AG10803 (cell line): Measurements from ENCODE around the gene CFAP53.

Experiments
- DNase-seq: peaks from one replicate; pipeline ENCODE4 v3.0.0; 2010; ENCODE audit warnings: low read depth
- H3K4me3 ChIP-seq: 2 replicates; pipeline ENCODE4 v1.5.1; 2011; ENCODE audit warnings: mild to moderate bottlenecking, low read length, control low read depth
- TF ChIP-seq, protein P1 (sequence below): conservative IDR thresholded peaks from 2 replicates; pipeline ENCODE4 v1.5.1; 2011; ENCODE audit warnings: mild to moderate bottlenecking, low read length, control low read depth, inconsistent platforms

Gene CFAP53

DNA sequence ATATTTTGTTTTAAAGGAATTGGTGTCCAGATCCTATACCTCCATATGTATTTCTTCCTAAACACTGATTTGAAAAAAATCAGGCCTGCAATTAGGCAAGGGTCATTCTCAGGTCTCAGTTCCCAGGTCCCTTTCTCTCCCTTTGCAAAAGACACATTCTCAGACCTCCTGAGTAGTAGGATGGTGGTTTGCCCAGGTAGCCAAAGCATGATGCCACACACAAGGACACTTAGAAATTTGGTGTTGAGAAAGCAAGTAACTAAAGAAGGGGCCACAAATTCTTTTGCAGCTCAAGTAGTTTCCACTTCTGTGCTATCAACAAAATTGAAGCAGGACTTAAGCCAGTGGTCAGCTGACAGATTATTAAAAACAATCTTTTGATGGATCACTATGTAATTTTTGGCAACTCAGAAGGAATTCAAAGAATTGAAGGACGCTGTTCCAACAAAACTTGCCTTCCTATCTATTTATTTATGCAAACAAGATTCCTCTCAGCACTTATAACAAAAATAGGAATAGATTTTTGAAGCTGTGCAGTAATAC is 64.7 kb downstream of the CFAP53 start:
- DNase-seq: no peak
- TF ChIP-seq, protein P1, sequence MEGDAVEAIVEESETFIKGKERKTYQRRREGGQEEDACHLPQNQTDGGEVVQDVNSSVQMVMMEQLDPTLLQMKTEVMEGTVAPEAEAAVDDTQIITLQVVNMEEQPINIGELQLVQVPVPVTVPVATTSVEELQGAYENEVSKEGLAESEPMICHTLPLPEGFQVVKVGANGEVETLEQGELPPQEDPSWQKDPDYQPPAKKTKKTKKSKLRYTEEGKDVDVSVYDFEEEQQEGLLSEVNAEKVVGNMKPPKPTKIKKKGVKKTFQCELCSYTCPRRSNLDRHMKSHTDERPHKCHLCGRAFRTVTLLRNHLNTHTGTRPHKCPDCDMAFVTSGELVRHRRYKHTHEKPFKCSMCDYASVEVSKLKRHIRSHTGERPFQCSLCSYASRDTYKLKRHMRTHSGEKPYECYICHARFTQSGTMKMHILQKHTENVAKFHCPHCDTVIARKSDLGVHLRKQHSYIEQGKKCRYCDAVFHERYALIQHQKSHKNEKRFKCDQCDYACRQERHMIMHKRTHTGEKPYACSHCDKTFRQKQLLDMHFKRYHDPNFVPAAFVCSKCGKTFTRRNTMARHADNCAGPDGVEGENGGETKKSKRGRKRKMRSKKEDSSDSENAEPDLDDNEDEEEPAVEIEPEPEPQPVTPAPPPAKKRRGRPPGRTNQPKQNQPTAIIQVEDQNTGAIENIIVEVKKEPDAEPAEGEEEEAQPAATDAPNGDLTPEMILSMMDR: no peak
- no peak overlapping the region for H3K4me3 ChIP-seq

- no peak for DNase-seq
- TF ChIP-seq, protein P1: no peak
- H3K4me3 ChIP-seq: no peak overlapping the region
Observed at GRCh38 chr18:50199921-50200320, 66.4 kb downstream of the CFAP53 start.

DNA sequence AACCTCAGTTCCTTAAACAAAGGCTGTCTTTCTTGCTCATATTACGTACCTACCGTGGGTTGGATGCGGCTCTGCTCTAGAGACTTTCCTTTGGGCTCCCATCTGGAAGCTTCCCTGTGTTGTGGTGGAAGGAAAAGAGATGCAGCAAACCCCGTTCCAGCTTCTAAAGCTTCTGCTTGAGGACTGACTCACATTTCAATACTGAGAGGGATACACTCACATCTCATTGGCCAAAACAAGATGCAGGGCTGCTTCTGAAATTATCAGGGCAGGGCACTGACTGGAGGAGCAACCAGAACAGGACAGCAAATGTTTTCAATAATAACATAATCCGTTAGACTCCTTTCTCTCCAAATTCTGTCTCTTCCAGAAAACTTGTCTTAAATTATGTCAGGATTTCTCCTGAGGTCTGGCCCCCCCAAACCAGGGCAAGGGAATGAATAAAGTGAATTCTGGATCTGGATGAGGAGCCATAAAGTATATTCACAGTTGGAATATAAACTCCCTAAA is 66.9 kb downstream of the CFAP53 start:
- TF ChIP-seq, protein P1: no peak
- DNase-seq: no peak
- no peak overlapping the region for H3K4me3 ChIP-seq

DNA sequence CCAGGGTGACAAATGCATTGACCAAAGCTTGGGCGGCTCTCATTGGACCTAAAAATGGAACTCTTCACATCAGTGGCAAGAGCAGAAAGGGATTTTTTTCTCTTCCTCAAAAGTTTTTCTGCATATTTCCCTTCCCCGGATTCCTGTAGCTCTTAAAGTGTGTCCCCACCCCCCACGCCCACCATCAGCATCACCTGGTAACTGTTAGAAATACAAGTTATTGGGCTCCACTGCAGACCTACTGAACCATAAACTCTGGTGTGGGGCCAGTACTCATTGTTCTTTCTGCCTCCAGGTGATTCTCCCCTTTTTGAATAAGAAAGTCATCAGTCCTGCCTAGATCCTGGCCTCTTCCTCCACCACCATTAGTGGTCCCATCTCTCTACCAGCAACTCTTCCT is 70.0 kb downstream of the CFAP53 start:
- DNase-seq: no peak
- TF ChIP-seq, protein P1: no peak
- H3K4me3 ChIP-seq: no peak overlapping the region

- no peak for DNase-seq
- H3K4me3 ChIP-seq: no peak overlapping the region
- TF ChIP-seq, protein P1: no peak
Observed at GRCh38 chr18:50195689-50196088, 70.6 kb downstream of the CFAP53 start.

DNA sequence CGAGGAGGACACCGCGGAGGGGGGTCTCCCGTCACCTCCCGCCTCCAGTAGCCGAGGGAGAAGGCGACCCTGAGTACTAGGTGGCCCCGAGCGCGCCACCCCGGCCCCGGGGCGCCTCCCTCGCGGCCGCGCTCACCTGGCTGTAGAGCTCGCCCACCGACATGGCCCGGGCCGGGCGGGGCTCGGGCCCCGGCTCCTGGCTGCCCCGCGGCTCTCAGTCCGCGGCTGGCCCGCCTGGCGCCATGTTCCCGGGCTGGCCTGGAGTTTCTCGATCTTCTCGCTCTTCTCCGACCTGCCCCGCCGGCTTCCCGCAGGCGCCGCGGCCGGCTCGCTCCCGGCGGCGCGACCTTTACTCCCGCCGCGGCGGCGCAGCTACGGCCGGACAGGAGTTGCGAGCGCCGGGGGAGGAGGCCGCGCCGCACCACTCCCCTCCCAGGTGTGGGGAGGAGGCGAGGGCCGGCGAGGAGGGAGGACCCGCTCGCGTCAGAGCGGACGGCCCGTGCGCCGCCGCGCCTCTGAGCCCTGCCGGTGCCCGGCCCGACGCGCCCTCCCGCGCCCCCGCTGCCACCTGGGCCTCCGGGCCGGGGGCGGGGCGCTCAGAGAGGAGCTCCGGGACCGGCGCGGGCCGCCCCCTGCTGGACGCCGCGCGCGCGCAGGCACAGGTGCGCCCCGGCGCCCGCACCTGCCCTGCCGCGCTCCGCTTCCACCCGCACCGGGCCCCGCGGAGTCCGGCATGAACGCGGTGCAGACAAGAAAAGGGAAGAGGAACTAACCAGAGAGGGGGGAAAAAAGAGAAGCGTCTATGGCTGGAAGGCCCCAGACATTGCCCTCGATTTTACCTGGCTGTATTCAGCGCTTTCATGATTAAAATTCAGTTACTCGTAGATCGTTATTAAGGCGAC is 71.4 kb downstream of the CFAP53 start, which contains the start of gene MYO5B:
MYO5B (minus strand) TSS at position 517 of the 902 bp plus-strand sequence; CDS start at position 163, 354 bp downstream.
- TF ChIP-seq, protein P1: no peak
- H3K4me3 ChIP-seq: no peak within 1 kb of the TSS
- DNase-seq: no peak
